Breast epithelium (tissue), 3 donors: Measurements from ENCODE around the gene ACVR1.

Experiments
- CTCF ChIP-seq, 3 donors: fragments of 450-650 bp; IDR thresholded peaks; one replicate each; pipeline ENCODE4 v1.5.1; 2016 to 2017; ENCODE audit warnings: antibody characterized with exemption in 3 of 3, mild to moderate bottlenecking in 3 of 3, moderate library complexity in 3 of 3
- POLR2AphosphoS5 ChIP-seq, 3 donors: sonication (generic); formaldehyde crosslinking; IDR thresholded peaks; one replicate each; pipeline ENCODE4 v1.6.1; 2017; ENCODE audit warnings: antibody characterized with exemption in 3 of 3

- no peak for TF ChIP-seq CTCF (IDR thresholded peaks at IDR 0.05)
- TF ChIP-seq POLR2AphosphoS5 (IDR thresholded peaks at IDR 0.05) = no peak
Observed at GRCh38 chr2:157891643-157892041, 15.5 kb upstream of the ACVR1 start.
